Ectodermal cell (in vitro differentiated cells): ENCODE results near the gene BCL2A1.
"Not testable (repeated sequence)": the region's sequence is repeated elsewhere in the genome, so short reads cannot be mapped to it uniquely, and the experiment has no call there.

ENCODE experiments used
- H3K27ac ChIP-seq: 2 replicates; pipeline ENCODE4 v1.7.0; 2013; ENCODE audit warnings: mild to moderate bottlenecking, low read depth, low read length; ENCODE audit not compliant: insufficient read depth, poor library complexity, severe bottlenecking
- H3K27me3 ChIP-seq: 2 replicates; pipeline ENCODE4 v1.7.0; 2013; ENCODE audit warnings: mild to moderate bottlenecking, low read length; ENCODE audit not compliant: insufficient read depth, control insufficient read depth, poor library complexity, severe bottlenecking
- H3K36me3 ChIP-seq: one replicate; pipeline ENCODE4 v1.7.0; 2013; ENCODE audit warnings: low read length; ENCODE audit not compliant: control insufficient read depth, insufficient read depth
- H3K4me1 ChIP-seq: one replicate; pipeline ENCODE4 v1.7.0; 2013; ENCODE audit warnings: low read length; ENCODE audit not compliant: control insufficient read depth, insufficient read depth
- H3K4me3 ChIP-seq: 2 replicates; pipeline ENCODE4 v1.7.0; 2013; ENCODE audit warnings: low read depth, low read length, control low read depth; ENCODE audit not compliant: insufficient read depth
- H3K9me3 ChIP-seq: 2 replicates; pipeline ENCODE4 v1.7.0; 2013; ENCODE audit warnings: mild to moderate bottlenecking, low read length, moderate library complexity; ENCODE audit not compliant: control insufficient read depth
- WGBS, 2 experiments: methylation state at CpG; one replicate each; pipeline ENCODE4 v1.1.7; 2013; ENCODE audit warnings: missing lambda C conversion rate in 2 of 2; 5-methylcytosine and 5-hydroxymethylcytosine counted together

BCL2A1 gene

DNA sequence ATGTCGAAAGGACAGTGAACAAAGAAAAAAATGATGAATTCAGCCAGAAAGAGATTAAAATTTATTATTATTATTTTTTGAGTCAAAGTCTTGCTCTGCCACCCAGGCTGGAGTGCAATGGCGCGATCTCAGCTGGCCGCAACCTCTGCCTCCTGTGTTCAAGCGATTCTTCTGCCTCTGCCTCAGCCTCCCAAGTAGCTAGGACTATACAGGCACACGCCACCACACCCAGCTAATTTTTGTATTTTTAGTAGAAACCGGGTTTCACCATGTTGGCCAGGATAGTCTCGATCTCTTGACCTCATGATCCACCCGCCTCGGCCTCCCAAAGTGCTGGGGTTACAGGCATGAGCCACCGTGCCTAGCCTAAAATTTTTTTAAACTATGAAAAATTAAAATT lies 8.1 kb downstream of the BCL2A1 start:
- H3K4me1 ChIP-seq, H3K27me3 ChIP-seq, H3K4me3 ChIP-seq, H3K36me3 ChIP-seq, H3K27ac ChIP-seq, H3K9me3 ChIP-seq: not testable (repeated sequence)
- 85 to 94% methylated on average over 9 to 10 of the region's 11 CpGs for WGBS, 2 experiments

DNA sequence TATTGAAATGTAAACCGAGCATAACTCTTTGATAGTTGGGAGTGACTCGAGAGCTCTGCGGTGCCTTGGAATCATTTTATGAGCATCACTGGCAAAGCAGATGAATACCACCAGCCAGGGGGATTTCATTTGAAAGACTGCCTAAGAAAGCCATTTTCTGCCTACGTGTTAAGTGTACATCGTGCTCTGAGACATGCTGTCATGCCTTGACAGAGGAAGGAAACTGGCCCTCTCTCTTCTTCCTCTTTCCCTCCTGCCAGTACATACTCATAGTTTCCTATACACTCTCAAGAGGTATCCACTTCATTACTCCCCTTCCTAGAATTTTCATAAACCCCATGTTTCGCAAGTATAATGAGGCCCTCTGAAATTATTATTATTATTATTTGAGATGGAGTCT lies 8.8 kb downstream of the BCL2A1 start:
- Histone ChIP-seq H3K4me3 (no peak overlapping the region), H3K27ac (no peak overlapping the region), H3K36me3 (no peaks in the 10 kb centered on the region), H3K9me3 (no peaks in the 10 kb centered on the region), H3K27me3 (no peaks in the 10 kb centered on the region), H3K4me1 (no peaks in the 10 kb centered on the region)
- WGBS, 2 experiments = 94 to 99% methylated on average over 5 to 6 of the region's 6 CpGs

DNA sequence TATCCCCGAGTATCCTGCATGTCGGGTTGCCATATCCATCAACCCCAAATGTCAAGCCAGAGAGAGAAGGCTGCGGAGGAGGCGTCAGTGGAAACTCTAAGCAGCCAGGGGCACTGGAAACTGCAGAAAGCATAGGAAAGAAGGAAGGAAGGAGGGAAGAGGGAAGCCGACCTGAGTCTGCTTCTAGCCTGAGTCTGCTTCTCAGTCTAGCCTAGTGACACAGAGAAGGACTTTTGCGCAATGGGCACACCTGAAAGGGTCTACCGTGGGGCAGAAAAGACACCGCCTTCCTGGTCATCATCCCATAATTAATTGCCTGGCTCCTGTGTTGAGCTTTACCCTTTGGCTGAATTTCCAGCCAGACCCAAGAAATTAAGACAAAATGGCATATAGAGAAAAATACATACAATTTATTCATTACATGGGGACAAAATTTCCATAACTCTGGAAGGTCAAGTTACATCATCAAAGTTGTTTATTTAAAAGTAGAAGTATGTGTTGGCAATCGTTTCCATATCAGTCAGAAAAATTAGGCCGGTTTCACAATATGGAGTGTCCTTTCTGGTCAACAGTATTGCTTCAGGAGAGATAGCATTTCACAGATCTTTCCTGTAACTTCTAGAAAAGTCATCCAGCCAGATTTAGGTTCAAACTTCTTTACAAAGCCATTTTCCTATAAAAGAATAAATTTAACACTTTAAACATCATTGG lies 10.3 kb downstream of the BCL2A1 start:
- Histone ChIP-seq H3K9me3 (no peaks in the 10 kb centered on the region), H3K36me3 (no peaks in the 10 kb centered on the region), H3K27me3 (no peaks in the 10 kb centered on the region), H3K27ac (no peak overlapping the region), H3K4me3 (no peak overlapping the region), H3K4me1 (no peaks in the 10 kb centered on the region)
- 91 to 93% methylated on average over 10 of the region's 10 CpGs for WGBS, 2 experiments

DNA sequence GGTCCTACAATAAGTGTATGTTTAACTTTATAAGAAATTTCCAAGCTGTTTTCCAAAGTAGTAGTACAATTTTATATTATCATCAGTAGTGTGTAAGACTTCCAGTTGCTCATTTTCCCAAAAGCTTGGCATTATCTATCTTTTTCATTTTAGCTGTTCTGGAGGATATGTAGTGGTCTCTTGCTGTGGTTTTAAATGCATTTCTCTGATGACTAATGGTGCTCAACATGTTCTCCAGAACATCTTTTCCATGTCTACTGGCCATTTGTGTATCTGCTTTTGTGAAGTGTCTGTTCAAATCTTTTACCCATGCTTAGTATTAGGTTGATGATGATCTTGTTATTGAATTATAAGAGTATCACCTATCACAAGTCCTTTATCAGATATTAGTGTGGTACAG lies 13.3 kb downstream of the BCL2A1 start:
- Histone ChIP-seq H3K4me3 (no peak overlapping the region), H3K4me1 (no peaks in the 10 kb centered on the region), H3K36me3 (no peaks in the 10 kb centered on the region), H3K9me3 (no peaks in the 10 kb centered on the region), H3K27ac (no peak overlapping the region), H3K27me3 (no peaks in the 10 kb centered on the region)

GRCh38 chr15:79956354-79956939 lies 14.5 kb downstream of the BCL2A1 start:
- WGBS, 2 experiments = 76 to 84% methylated on average over 3 to 4 of the region's 4 CpGs
- no peak overlapping the region for H3K27ac ChIP-seq
- H3K4me3 ChIP-seq = no peak overlapping the region
- H3K4me1 ChIP-seq = no peaks in the 10 kb centered on the region
- no peaks in the 10 kb centered on the region for H3K9me3 ChIP-seq
- no peaks in the 10 kb centered on the region for H3K27me3 ChIP-seq
- no peaks in the 10 kb centered on the region for H3K36me3 ChIP-seq

DNA sequence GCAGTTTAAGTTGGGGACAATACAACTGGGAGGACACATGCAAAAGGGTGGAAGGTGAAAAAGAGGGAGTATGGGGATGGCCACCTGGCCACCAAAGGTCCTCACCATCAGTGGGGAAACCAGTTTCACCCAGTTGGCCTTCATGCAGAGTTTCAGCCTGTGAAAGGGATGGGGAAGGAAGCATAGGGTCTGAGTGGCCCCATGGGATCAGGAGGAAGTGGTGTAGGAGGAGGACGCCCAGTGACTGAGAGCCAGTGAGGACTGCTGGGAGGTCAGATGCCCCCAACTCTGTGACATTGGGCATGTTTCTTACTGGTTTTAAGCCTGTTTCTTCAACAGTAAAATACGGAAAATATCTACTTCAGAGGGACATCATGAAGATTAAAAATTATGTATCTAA lies 16.3 kb downstream of the BCL2A1 start:
- Histone ChIP-seq H3K27me3 (no peaks in the 10 kb centered on the region), H3K9me3 (no peaks in the 10 kb centered on the region), H3K4me1 (no peaks in the 10 kb centered on the region), H3K36me3 (no peaks in the 10 kb centered on the region), H3K27ac (no peak overlapping the region), H3K4me3 (no peak overlapping the region)
- WGBS, 2 experiments = 88 to 98% methylated on average over 2 of the region's 2 CpGs

DNA sequence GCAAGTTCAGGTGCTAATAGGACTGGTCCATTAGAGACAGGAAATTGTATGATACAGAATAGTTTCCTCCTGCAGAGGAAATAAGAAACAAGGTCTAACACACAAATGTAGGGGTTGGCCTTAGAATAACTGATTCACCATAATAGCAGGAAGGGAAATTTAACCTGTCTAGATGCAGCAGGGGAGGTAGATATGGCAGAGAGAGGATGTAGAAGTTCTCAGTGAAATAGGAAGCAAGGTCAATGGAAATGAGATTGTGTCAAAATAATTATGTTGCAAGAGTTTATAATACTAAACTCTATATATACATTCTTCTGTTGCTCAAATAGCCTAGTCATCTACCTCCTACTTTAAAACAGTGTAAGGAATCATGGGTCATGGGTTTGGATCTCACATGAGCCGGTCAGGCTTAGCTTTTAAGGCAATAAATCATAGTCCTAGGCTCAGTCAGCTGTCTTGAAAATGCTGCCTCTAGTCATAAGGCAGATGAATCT lies 17.0 kb downstream of the BCL2A1 start:
- H3K27me3 ChIP-seq = no peaks in the 10 kb centered on the region
- H3K36me3 ChIP-seq = no peaks in the 10 kb centered on the region
- WGBS, 2 experiments = 87 to 95% methylated on average over 1 of the region's 1 CpG
- no peaks in the 10 kb centered on the region for H3K4me1 ChIP-seq
- no peak overlapping the region for H3K27ac ChIP-seq
- no peaks in the 10 kb centered on the region for H3K9me3 ChIP-seq
- H3K4me3 ChIP-seq = no peak overlapping the region

DNA sequence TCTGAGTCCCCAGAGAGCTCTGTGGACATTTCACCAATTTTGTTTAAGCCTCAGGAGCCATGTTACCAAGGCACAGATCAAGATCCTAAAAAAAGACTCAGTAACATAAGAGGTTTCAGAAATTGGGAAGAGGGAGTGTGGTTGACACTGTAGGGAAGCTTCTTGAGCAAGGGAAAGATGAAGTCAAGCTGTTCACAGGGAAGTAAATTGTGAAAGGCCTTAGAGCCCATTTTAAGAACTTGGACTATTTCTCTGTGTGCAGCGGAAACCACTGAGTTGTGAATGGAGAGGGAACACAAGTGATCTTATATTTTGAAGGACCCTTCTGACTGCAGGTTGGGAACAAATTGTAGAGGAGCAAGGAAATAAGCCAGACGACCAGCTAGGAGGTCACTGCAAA lies 18.7 kb downstream of the BCL2A1 start:
- no peaks in the 10 kb centered on the region for H3K4me1 ChIP-seq
- no peaks in the 10 kb centered on the region for H3K36me3 ChIP-seq
- H3K27ac ChIP-seq = no peak overlapping the region
- H3K9me3 ChIP-seq = no peaks in the 10 kb centered on the region
- H3K27me3 ChIP-seq = no peaks in the 10 kb centered on the region
- WGBS, 2 experiments = 85 to 98% methylated on average over 2 of the region's 2 CpGs
- H3K4me3 ChIP-seq = no peak overlapping the region

- no peaks in the 10 kb centered on the region for H3K36me3 ChIP-seq
- no peaks in the 10 kb centered on the region for H3K9me3 ChIP-seq
- H3K27me3 ChIP-seq = no peaks in the 10 kb centered on the region
- no peaks in the 10 kb centered on the region for H3K4me1 ChIP-seq
- no peak overlapping the region for H3K27ac ChIP-seq
- 90 to 92% methylated on average over 2 of the region's 2 CpGs for WGBS, 2 experiments
- H3K4me3 ChIP-seq = no peak overlapping the region
Observed at GRCh38 chr15:79950247-79950646, 20.7 kb downstream of the BCL2A1 start.

DNA sequence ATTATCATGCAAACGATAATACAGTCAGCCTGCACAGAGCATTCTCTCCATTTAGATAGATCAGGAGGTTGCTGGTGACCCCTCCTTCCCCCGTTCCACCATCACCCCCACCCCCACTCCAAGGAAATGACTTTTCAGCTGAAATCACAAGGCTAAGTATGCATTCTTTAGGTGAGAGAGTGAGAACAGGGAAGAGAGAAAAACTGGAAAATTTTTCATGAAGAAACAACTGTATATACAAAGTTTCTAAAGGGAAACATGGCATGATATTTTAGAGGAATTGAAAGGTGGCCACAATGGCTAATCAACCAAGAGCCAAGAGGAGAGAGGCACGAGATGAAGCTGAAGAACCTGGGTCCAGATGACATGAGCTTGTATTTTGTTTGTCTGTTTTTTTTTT lies 22.2 kb downstream of the BCL2A1 start:
- Histone ChIP-seq H3K27ac (no peak overlapping the region), H3K9me3 (no peaks in the 10 kb centered on the region), H3K36me3 (no peaks in the 10 kb centered on the region), H3K4me3 (no peak overlapping the region), H3K27me3 (no peaks in the 10 kb centered on the region), H3K4me1 (no peaks in the 10 kb centered on the region)
- 85 to 89% methylated on average over 2 to 3 of the region's 3 CpGs for WGBS, 2 experiments
